Ovary (tissue), 9 donors: Measurements from ENCODE around the gene CYP2B6. TPM values are rescaled to one million over a fixed set of nuclear protein-coding genes. Genes with fewer than 3 reads are reported as not detected.

ENCODE experiments used
- DNase-seq, 5 donors: peaks; one replicate each; pipeline ENCODE4 v3.0.0-alpha.2; 2019 to 2020
- H3K27ac ChIP-seq, 2 donors: fragments of 200-600 bp; one replicate each; pipeline versions ENCODE4 v1.5.1 to v1.8.0; 2019 to 2022
- H3K27me3 ChIP-seq: fragments of 200-600 bp; one replicate; pipeline ENCODE4 v1.8.0; 2022
- H3K36me3 ChIP-seq: fragments of 200-600 bp; sonication (generic); one replicate; pipeline ENCODE4 v1.5.1; 2019
- H3K4me1 ChIP-seq: one replicate; pipeline ENCODE4 v1.8.1; 2013; ENCODE audit warnings: mild to moderate bottlenecking, moderate library complexity; ENCODE audit not compliant: insufficient read depth
- H3K4me3 ChIP-seq: fragments of 200-600 bp; sonication (generic); one replicate; pipeline ENCODE4 v1.5.1; 2017
- H3K9me3 ChIP-seq, 2 donors: fragments of 200-600 bp in 1 of 2; sonication (generic) in 1 of 2; one replicate each; pipeline versions ENCODE4 v1.5.1 to v1.8.1; 2013 to 2019; ENCODE audit warnings: mild to moderate bottlenecking in 1 of 2, moderate library complexity in 1 of 2
- CTCF ChIP-seq, 3 donors: fragments of 450-650 bp in 2 of 3; fragments of 200-600 bp in 1 of 3; IDR thresholded peaks; one replicate each; pipeline versions ENCODE4 v1.5.1 to v1.8.0; 2016 to 2022; ENCODE audit warnings: antibody characterized with exemption in 3 of 3, mild to moderate bottlenecking in 1 of 3
- EP300 ChIP-seq: sonication (generic); formaldehyde crosslinking; IDR thresholded peaks from one replicate; pipeline ENCODE4 v1.6.1; 2017; ENCODE audit warnings: antibody characterized with exemption
- POLR2A ChIP-seq: fragments of 450-650 bp; IDR thresholded peaks from one replicate; pipeline ENCODE4 v1.6.1; 2017; ENCODE audit warnings: antibody characterized with exemption, mild to moderate bottlenecking, moderate library complexity
- WGBS, 3 donors: extraction: QIAGEN DNeasy Blood & Tissue Kit in 1 of 3; methylation state at CpG; one replicate each; pipeline versions ENCODE4 v1.1.5 to v1.1.7; 2013 to 2017; 5-methylcytosine and 5-hydroxymethylcytosine counted together
- intact Hi-C, 4 donors: fragments of 100-400 bp; cut with DNase I; formaldehyde crosslinking; loops; one replicate each; pipeline versions ENCODE4 v1.11.0 to v1.15.1; 2022 to 2023
- polyA plus RNA-seq, 2 donors: library from polyadenylated mRNA; stranded (reverse); fragments of 200-250 nt in 1 of 2; fragments of 350-450 nt in 1 of 2; fragmentation: Illumina TruSeq in 1 of 2; extraction: RNeasy Lipid Tissue Mini Kit (QIAGEN cat#74804) in 1 of 2; gene quantifications; one replicate each; pipeline ENCODE4 v1.2.3, GENCODE V29; 2013 to 2014
- total RNA-seq, 7 donors: library from RNA; depleted of rRNA in 2 of 7; stranded (reverse); fragments of >200 nt in 2 of 7; fragmentation: NEBNext Ultra II Directional in 3 of 7; extraction: Animal tissue kit (Norgen Biotek cat#: 25700) in 3 of 7; gene quantifications; one replicate each; pipeline versions ENCODE4 v1.1.0 to v1.2.4, GENCODE V29; 2016 to 2023
- donor health status: DM: no; HTN: no; CAD: no; lungs with moderate emphysema.
- donor health status: DM: no; HTN: no; CAD: no.
- donor health status: Bipolar disorder and iron deficiency.
- donor health status: DM: yes; HTN: yes; CAD: no.
- donor health status: DM: no; HTN: no; CAD: no.
- donor health status: DM: yes; HTN: yes; CAD: no.

The CYP2B6 gene
- total and polyA plus RNA-seq, 9 donors = 0.15 to 0.33 (median 0.15) TPM; not detected in 6

- WGBS, 3 donors = 40 to 69% (median 50%) methylated on average over 5 of the region's 5 CpGs
- Histone ChIP-seq H3K4me3 (no peak overlapping the region), H3K9me3 (no peaks in the 10 kb centered on the region), H3K36me3 (no peaks in the 10 kb centered on the region), H3K4me1 (no peaks in the 10 kb centered on the region), H3K27ac (no peak overlapping the region), H3K27me3 (no peaks in the 10 kb centered on the region)
- DNase-seq = no peak
- TF ChIP-seq CTCF (IDR thresholded peaks at IDR 0.05) (no peak), EP300 (no peak)
- intact Hi-C loops = no loop called here
Observed at GRCh38 chr19:41019346-41019745, 28.3 kb downstream of the CYP2B6 start.

- no peak for DNase-seq
- 35 to 70% (median 64%) methylated on average over 2 of the region's 2 CpGs for WGBS, 3 donors
- intact Hi-C loops = no loop called here
- Histone ChIP-seq H3K27ac (no peak overlapping the region), H3K4me3 (no peak overlapping the region), H3K4me1 (no peaks in the 10 kb centered on the region), H3K27me3 (no peaks in the 10 kb centered on the region), H3K9me3 (no peaks in the 10 kb centered on the region), H3K36me3 (no peaks in the 10 kb centered on the region)
- no peak for TF ChIP-seq EP300
- no peak for TF ChIP-seq POLR2A
- no peak for TF ChIP-seq CTCF (IDR thresholded peaks at IDR 0.05)
Observed at GRCh38 chr19:41023193-41023592, 32.1 kb downstream of the CYP2B6 start.

- no peak for DNase-seq
- no peak overlapping the region for H3K27ac ChIP-seq
- H3K36me3 ChIP-seq = no peaks in the 10 kb centered on the region
- H3K4me3 ChIP-seq = no peak overlapping the region
- TF ChIP-seq POLR2A (no peak), EP300 (no peak), CTCF (IDR thresholded peaks at IDR 0.05) (no peak)
- no peaks in the 10 kb centered on the region for H3K27me3 ChIP-seq
- intact Hi-C loops = no loop called here
- no peaks in the 10 kb centered on the region for H3K4me1 ChIP-seq
- no peaks in the 10 kb centered on the region for H3K9me3 ChIP-seq
- 69 to 79% (median 77%) methylated on average over 9 of the region's 9 CpGs for WGBS, 3 donors
Observed at GRCh38 chr19:41025411-41025810, 34.3 kb downstream of the CYP2B6 start.

GRCh38 chr19:41025871-41026270 lies 34.8 kb downstream of the CYP2B6 start:
- no peak for DNase-seq
- intact Hi-C loops = no loop called here
- no peak for TF ChIP-seq CTCF (IDR thresholded peaks at IDR 0.05)
- Histone ChIP-seq H3K4me1 (no peaks in the 10 kb centered on the region), H3K27ac (no peak overlapping the region), H3K36me3 (no peaks in the 10 kb centered on the region), H3K9me3 (no peaks in the 10 kb centered on the region), H3K27me3 (no peaks in the 10 kb centered on the region), H3K4me3 (no peak overlapping the region)
- 7 to 13% (median 9%) methylated on average over 32 of the region's 32 CpGs for WGBS, 3 donors
